GM19328 (cell line): ENCODE measurements around the gene LCN15.
"Not testable (repeated sequence)": the region's sequence is repeated elsewhere in the genome, so short reads cannot be mapped to it uniquely, and the experiment has no call there.

ENCODE experiments used
- ATAC-seq: cut with Tn5 transposase; IDR thresholded peaks from one replicate; pipeline ENCODE4 v1.9.1; 2021; ENCODE audit warnings: mild to moderate bottlenecking, moderate library complexity; ENCODE audit not compliant: unreplicated experiment

The LCN15 gene

GRCh38 chr9:136723362-136723976, 40.8 kb downstream of the LCN15 start:
- ATAC-seq, result no peak

- no peak for ATAC-seq
Measured at GRCh38 chr9:136722969-136723356, 41.4 kb downstream of the LCN15 start.

- ATAC-seq, result no peak
Measured at GRCh38 chr9:136722093-136722968, 42.0 kb downstream of the LCN15 start.

GRCh38 chr9:136721339-136722092, 42.8 kb downstream of the LCN15 start:
- no peak for ATAC-seq

GRCh38 chr9:136720898-136721338, 43.4 kb downstream of the LCN15 start:
- no peak for ATAC-seq

GRCh38 chr9:136720251-136720897, 43.9 kb downstream of the LCN15 start:
- ATAC-seq, result no peak

GRCh38 chr9:136719195-136719880, 45.0 kb downstream of the LCN15 start:
- no peak for ATAC-seq

- ATAC-seq, result no peak
Measured at GRCh38 chr9:136718345-136719194, 45.7 kb downstream of the LCN15 start.

- ATAC-seq, result no peak
Measured at GRCh38 chr9:136717399-136717798, 46.9 kb downstream of the LCN15 start.

- ATAC-seq, result no peak
Measured at GRCh38 chr9:136714893-136715274, 49.4 kb downstream of the LCN15 start.

GRCh38 chr9:136714096-136714892, 50.0 kb downstream of the LCN15 start:
- no peak for ATAC-seq

GRCh38 chr9:136713550-136713949, 50.8 kb downstream of the LCN15 start:
- no peak for ATAC-seq

- ATAC-seq, result no peak
Measured at GRCh38 chr9:136712690-136713544, 51.4 kb downstream of the LCN15 start.

GRCh38 chr9:136711751-136712689, 52.3 kb downstream of the LCN15 start, which contains the start of gene DIPK1B:
Gene DIPK1B (plus strand): TSS chr9:136712572. CDS start chr9:136712666, 94 bp downstream.
- no peak for ATAC-seq

- ATAC-seq, result not testable (repeated sequence)
Measured at GRCh38 chr9:136711219-136711648, 53.1 kb downstream of the LCN15 start.

GRCh38 chr9:136710543-136710942, 53.8 kb downstream of the LCN15 start:
- no peak for ATAC-seq
